ENCODE results near the gene PRDM16. TPM values are rescaled to one million over a fixed set of nuclear protein-coding genes. Genes with fewer than 3 reads are reported as not detected.

Gene PRDM16
- polyA plus RNA-seq, 1 experiment, result 0.06 TPM

DNA sequence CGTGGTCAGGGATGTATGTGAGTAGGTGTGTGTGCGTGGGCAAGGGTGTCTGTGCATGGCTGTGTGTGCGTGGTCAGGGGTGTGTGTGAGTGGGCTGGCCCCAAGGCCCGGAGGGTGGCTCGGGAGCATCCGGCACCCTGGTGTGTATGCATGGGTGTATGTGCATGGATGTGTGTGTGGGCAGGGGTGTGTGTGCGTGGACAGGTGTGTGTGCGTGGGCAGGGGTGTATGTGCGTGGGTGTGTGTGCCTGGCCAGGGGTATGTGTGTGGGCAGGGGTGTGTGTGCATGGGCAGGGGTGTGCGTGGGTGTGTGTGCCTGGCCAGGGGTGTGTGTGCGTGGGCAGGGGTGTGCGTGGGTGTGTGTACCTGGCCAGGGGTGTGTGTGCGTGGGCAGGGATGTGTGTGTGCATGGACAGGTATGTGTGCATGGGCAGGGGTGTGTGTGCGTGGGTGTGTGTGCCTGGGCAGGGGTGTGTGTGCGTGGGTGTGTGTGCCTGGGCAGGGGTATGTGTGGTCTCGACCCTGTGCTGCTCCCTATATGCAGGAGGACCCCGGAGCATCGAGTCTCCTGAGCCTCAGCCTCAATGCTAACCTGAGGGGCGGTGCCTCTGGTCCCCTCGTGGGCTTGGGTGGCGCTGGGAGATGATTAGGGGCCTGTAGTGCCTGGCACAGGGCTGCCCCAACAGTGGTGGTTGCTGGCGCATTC lies 401.8 kb downstream of the PRDM16 start:
- TF ChIP-seq, protein P1, sequence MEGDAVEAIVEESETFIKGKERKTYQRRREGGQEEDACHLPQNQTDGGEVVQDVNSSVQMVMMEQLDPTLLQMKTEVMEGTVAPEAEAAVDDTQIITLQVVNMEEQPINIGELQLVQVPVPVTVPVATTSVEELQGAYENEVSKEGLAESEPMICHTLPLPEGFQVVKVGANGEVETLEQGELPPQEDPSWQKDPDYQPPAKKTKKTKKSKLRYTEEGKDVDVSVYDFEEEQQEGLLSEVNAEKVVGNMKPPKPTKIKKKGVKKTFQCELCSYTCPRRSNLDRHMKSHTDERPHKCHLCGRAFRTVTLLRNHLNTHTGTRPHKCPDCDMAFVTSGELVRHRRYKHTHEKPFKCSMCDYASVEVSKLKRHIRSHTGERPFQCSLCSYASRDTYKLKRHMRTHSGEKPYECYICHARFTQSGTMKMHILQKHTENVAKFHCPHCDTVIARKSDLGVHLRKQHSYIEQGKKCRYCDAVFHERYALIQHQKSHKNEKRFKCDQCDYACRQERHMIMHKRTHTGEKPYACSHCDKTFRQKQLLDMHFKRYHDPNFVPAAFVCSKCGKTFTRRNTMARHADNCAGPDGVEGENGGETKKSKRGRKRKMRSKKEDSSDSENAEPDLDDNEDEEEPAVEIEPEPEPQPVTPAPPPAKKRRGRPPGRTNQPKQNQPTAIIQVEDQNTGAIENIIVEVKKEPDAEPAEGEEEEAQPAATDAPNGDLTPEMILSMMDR (IDR thresholded peaks at IDR 0.05; ENCODE audit: low read depth, low read length), result no peak
- no peak for DNase-seq (ENCODE audit: low read depth, low spot score)
- Histone ChIP-seq H3K27ac (ENCODE audit: low read depth, low read length) (no peak overlapping the region), H3K9me3 (ENCODE audit: control insufficient read depth, insufficient read depth, low read length) (no peaks in the 10 kb centered on the region; the same call in 1 of the 2 replicates), H3K27me3 (ENCODE audit: control insufficient read depth, insufficient read depth, low read length) (no peaks in the 10 kb centered on the region), H3K4me3 (ENCODE audit: low read depth, low read length) (no peak overlapping the region)
- CTCF ChIA-PET, result interaction anchor here (0.6 to 2.1 kb wide), 7 partner anchors 8 to 233 kb away, joined by 3 to 43 read pairs (median 4); no protein-coding TSS in a partner anchor
- POLR2A ChIA-PET, result interaction anchor here (0.6 to 0.9 kb wide), 2 partner anchors 18 to 297 kb away, joined by 3 to 7 read pairs; no protein-coding TSS in a partner anchor

DNA sequence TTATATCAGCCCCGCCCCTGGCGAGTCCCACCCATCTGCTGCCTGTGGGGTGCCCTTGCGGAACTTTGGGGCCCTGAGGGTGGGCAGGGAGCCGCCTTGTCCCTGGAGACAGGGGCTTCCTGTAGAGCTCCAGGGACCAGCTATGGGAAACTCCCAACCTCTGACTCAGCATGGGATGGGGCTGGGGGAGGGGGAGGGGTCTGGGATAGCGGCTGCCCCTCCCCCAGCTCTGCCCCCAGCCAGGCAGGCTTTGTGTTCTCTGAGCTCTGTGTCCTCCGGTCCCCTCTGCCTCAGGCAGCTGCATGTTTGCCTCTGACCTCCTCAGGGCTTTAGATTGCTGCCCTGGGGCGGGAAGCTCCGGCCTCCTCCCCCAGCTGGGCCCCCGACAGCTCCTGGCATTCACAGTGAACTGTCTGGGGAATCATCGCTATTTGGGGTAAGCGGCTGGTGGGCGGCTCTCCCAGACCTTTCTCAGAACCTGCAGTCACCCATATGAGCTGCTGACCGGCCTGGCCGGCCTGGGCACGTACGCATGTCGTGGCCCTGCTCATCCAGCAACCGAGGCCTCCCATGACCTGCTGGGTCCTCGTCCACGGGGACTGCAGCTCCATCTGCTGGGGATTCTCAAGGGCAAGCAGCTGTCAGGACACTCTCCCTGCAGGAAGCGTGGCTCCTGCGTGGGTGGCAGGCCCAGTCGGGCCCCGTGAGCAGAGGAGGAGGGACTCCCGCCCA lies 402.5 kb downstream of the PRDM16 start:
- DNase-seq (ENCODE audit: low read depth, low spot score), result no peak
- ChIA-PET POLR2A (interaction anchor here (0.6 to 0.9 kb wide), 2 partner anchors 19 to 296 kb away, joined by 3 to 7 read pairs; no protein-coding TSS in a partner anchor), CTCF (interaction anchor here (0.6 to 2.1 kb wide), 7 partner anchors 9 to 233 kb away, joined by 3 to 43 read pairs (median 4); no protein-coding TSS in a partner anchor)
- Histone ChIP-seq H3K27ac (ENCODE audit: low read depth, low read length) (no peak overlapping the region), H3K4me3 (ENCODE audit: low read depth, low read length) (no peak overlapping the region), H3K27me3 (ENCODE audit: control insufficient read depth, insufficient read depth, low read length) (no peaks in the 10 kb centered on the region), H3K9me3 (ENCODE audit: control insufficient read depth, insufficient read depth, low read length) (no peaks in the 10 kb centered on the region; the same call in 1 of the 2 replicates)
- TF ChIP-seq, protein P1 (IDR thresholded peaks at IDR 0.05; ENCODE audit: low read depth, low read length), result peak; percentile 51

DNA sequence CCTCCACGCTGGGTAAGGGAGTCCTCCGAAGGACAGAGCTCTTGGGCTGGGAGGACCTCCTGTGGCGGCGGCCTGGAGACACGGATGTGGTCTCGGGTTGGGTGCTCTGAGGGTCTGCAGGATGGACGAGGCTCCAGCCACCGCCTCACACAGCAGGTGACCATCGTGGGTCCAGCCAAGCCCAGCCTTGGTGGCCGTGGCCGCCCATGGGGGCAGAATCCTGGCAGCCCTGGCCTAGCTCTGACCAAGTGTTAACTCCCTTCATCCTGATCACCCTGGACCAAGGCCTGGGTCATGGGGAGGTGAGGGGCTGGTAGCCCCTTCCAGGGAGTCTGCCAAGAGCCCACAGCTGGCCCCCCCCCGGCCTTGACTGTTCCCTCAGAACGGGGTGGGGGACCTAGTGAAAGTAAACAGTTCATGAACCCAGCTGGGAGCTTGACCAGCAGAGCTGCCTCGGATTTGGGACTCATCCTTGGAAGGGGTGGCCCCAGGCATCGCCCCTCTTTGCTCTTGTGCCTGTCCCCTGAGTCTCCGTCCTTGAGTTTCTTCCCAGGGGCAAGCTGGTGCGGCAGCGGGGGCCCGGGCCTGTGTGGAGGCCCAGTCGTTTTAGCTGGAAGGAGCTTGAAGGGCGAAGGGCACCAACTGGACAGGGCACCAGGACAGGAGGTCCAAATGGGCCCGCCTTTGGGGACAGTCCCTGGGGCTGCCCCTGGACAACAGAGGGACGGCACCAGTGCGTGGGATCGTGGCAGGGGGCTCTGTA lies 403.3 kb downstream of the PRDM16 start:
- no peak for DNase-seq (ENCODE audit: low read depth, low spot score)
- ChIA-PET CTCF (interaction anchor here (1.2 to 2.1 kb wide), 4 partner anchors 9 to 19 kb away, joined by 4 to 43 read pairs (median 4); no protein-coding TSS in a partner anchor), POLR2A (interaction anchor here (0.9 kb wide), 1 partner anchor 20 kb away, joined by 3 read pairs; no protein-coding TSS in a partner anchor)
- no peak overlapping the region for H3K27ac ChIP-seq (ENCODE audit: low read depth, low read length)
- TF ChIP-seq, protein P1 (IDR thresholded peaks at IDR 0.05; ENCODE audit: low read depth, low read length), result no peak
- H3K4me3 ChIP-seq (ENCODE audit: low read depth, low read length), result no peak overlapping the region
- H3K9me3 ChIP-seq (ENCODE audit: control insufficient read depth, insufficient read depth, low read length), result no peaks in the 10 kb centered on the region; the same call in 1 of the 2 replicates
- no peaks in the 10 kb centered on the region for H3K27me3 ChIP-seq (ENCODE audit: control insufficient read depth, insufficient read depth, low read length)

DNA sequence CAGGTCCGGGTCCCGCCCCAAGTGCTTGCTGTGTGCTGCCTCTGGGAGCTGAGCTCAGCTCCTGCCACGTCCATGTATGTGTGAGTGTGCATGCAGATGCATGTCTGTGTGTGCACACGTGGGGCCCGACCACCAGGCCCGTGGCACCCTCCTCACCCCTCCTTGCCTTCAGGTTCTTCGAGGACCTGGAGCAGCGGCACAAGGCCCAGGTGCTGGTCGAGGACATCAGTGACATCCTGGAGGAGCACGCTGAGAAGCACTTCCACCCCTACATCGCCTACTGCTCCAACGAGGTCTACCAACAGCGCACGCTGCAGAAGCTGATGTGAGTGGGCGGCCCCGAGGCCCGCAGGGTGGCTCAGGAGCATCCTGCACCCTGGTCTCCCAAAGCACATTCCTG lies 403.9 kb downstream of the PRDM16 start:
- CTCF ChIA-PET, result interaction anchor here (0.7 to 2.1 kb wide), 3 partner anchors 14 to 20 kb away, joined by 4 to 43 read pairs (median 4); no protein-coding TSS in a partner anchor
- H3K27ac ChIP-seq (ENCODE audit: low read depth, low read length), result no peak overlapping the region
- POLR2A ChIA-PET, result no interaction called here
- TF ChIP-seq, protein P1 (IDR thresholded peaks at IDR 0.05; ENCODE audit: low read depth, low read length), result no peak
- H3K4me3 ChIP-seq (ENCODE audit: low read depth, low read length), result no peak overlapping the region
- DNase-seq (ENCODE audit: low read depth, low spot score), result no peak
- no peaks in the 10 kb centered on the region; the same call in 1 of the 2 replicates for H3K9me3 ChIP-seq (ENCODE audit: control insufficient read depth, insufficient read depth, low read length)
- H3K27me3 ChIP-seq (ENCODE audit: control insufficient read depth, insufficient read depth, low read length), result no peaks in the 10 kb centered on the region

All from AG04450 (cell line).